K562 (cell line): ENCODE results near the gene ATP9A. TPM values are rescaled to one million over a fixed set of nuclear protein-coding genes. Genes with fewer than 3 reads are reported as not detected.

ENCODE experiments used
- ATAC-seq: fragments of 200-7000 bp; cut with Tn5 transposase; 3 replicates; pipeline ENCODE4 v1.9.1; 2020; ENCODE audit warnings: moderate library complexity
- BruUV-seq: library from RNA; stranded (reverse); fragments of 400-500 nt; replicated peaks from 2 replicates; lab custom pipeline; 2021; lab: Mats Ljungman, UMichigan
- CTCF ChIA-PET: fragments of 300-600 bp; formaldehyde crosslinking; extraction: SDS; loops from one replicate; lab custom pipeline; 2021; ENCODE audit warnings: low intra/inter-chr PET ratio; lab: Yijun Ruan, JAX
- POLR2A ChIA-PET: fragments of 300-600, 350-650 bp; sonication (Branson Sonifier 250); formaldehyde crosslinking; extraction: SDS; loops from one replicate; lab custom pipeline; 2021; ENCODE audit warnings: antibody characterized with exemption, inconsistent platforms; lab: Yijun Ruan, JAX
- DNase-seq, 4 experiments: peaks; one replicate each; pipeline versions ENCODE4 v3.0.0 to v3.0.0-alpha.2; 2011 to 2018; ENCODE audit warnings: low spot score in 3 of 4, mixed read lengths in 3 of 4; ENCODE audit errors: extremely low read depth in 1 of 4
- FAIRE-seq: peaks from 2 replicates; lab custom pipeline; 2011; peaks lifted over from hg19 to GRCh38; lab: Jason Lieb, UNC
- H2AFZ ChIP-seq: 2 replicates; pipeline ENCODE4 v1.6.0; 2011; ENCODE audit warnings: low read depth, low read length, control low read depth, inconsistent platforms
- H3K27ac ChIP-seq: fragments of 200-600 bp; 3 replicates; pipeline ENCODE4 v1.8.0; 2011; ENCODE audit warnings: low read depth, mild to moderate bottlenecking, control low read depth, inconsistent platforms, low read length, moderate library complexity, mixed read lengths; ENCODE audit errors: extremely low read depth
- H3K27me3 ChIP-seq, 2 experiments: fragments of 300-600 bp in 1 of 2; 2 replicates in 1 of 2; 3 replicates in 1 of 2; pipeline versions ENCODE4 v1.6.0 to v1.8.0; 2011; ENCODE audit warnings: inconsistent platforms in 2 of 2, low read length in 2 of 2, mild to moderate bottlenecking in 1 of 2, mixed read lengths in 1 of 2, moderate library complexity in 1 of 2; ENCODE audit not compliant: control insufficient read depth in 2 of 2, insufficient read depth in 2 of 2
- H3K36me3 ChIP-seq: fragments of 300-600 bp; 3 replicates; pipeline ENCODE4 v1.8.0; 2011; ENCODE audit warnings: mild to moderate bottlenecking, low read length, inconsistent platforms; ENCODE audit not compliant: control insufficient read depth, insufficient read depth
- H3K4me1 ChIP-seq, 2 experiments: fragments of 200-600 bp in 1 of 2; replicated peaks in 1 of 2; 2 replicates in 1 of 2; 3 replicates in 1 of 2; pipeline versions ENCODE4 v1.5.1 to v1.8.0; 2011; ENCODE audit warnings: inconsistent platforms in 2 of 2, low read length in 2 of 2, mild to moderate bottlenecking in 1 of 2, mixed read lengths in 1 of 2, moderate library complexity in 1 of 2; ENCODE audit not compliant: control insufficient read depth in 2 of 2, insufficient read depth in 2 of 2
- H3K4me2 ChIP-seq: 2 replicates; pipeline ENCODE4 v1.6.1; 2011; ENCODE audit warnings: low read length, control low read depth, inconsistent platforms, mixed read lengths; ENCODE audit not compliant: insufficient read depth
- H3K4me3 ChIP-seq: fragments of 200-600 bp; sonication (generic), shearing (Covaris generic); 2 replicates; pipeline ENCODE4 v1.5.1; 2016; ENCODE audit warnings: control low read depth, inconsistent platforms
- H3K79me2 ChIP-seq: fragments of 200-600 bp; 3 replicates; pipeline ENCODE4 v1.8.0; 2011; ENCODE audit warnings: low read length, inconsistent platforms; ENCODE audit not compliant: control insufficient read depth, insufficient read depth
- H3K9ac ChIP-seq, 2 experiments: 2 replicates each; pipeline versions ENCODE4 v1.6.0 to v1.6.1; 2011; ENCODE audit warnings: low read depth in 2 of 2, low read length in 2 of 2, control low read depth in 1 of 2, inconsistent platforms in 1 of 2, mild to moderate bottlenecking in 1 of 2, mixed read lengths in 1 of 2; ENCODE audit not compliant: insufficient read depth in 1 of 2
- H3K9me1 ChIP-seq: one replicate; pipeline ENCODE4 v1.6.0; 2011; ENCODE audit warnings: inconsistent platforms, mild to moderate bottlenecking, low read length, moderate library complexity; ENCODE audit not compliant: control insufficient read depth, insufficient read depth
- H3K9me3 ChIP-seq: replicated peaks from 2 replicates; pipeline ENCODE4 v1.5.1; 2011; ENCODE audit warnings: low read depth, low read length, inconsistent platforms; ENCODE audit not compliant: control insufficient read depth, insufficient read depth
- H4K20me1 ChIP-seq: replicated peaks from 2 replicates; pipeline ENCODE4 v1.6.1; 2011; ENCODE audit warnings: low read length, inconsistent platforms, mixed read lengths; ENCODE audit not compliant: control insufficient read depth, insufficient read depth
- HDAC2 ChIP-seq: fragments of 450-650 bp; IDR thresholded peaks from 2 replicates; pipeline ENCODE4 v1.6.1; 2016; ENCODE audit warnings: mild to moderate bottlenecking
- ID3 ChIP-seq, 2 experiments: fragments of 250-450 bp in 1 of 2; fragments of 450-650 bp in 1 of 2; sonication (Bioruptor Pico) in 1 of 2; IDR thresholded peaks; 2 replicates each; pipeline versions ENCODE4 v1.6.1 to v1.8.0; 2016 to 2021; ENCODE audit warnings: mild to moderate bottlenecking in 2 of 2, moderate library complexity in 2 of 2, missing compliant biosample characterization in 1 of 2, missing genetic modification characterization in 1 of 2
- RFX5 ChIP-seq: IDR thresholded peaks from 2 replicates; pipeline ENCODE4 v1.6.1; 2011; ENCODE audit warnings: low read depth, mild to moderate bottlenecking, improper control_type of control experiment, low read length
- ZNF445 ChIP-seq: fragments of 250-450 bp; sonication (Bioruptor Pico); IDR thresholded peaks from 2 replicates; pipeline ENCODE4 v1.4.0; 2020; ENCODE audit warnings: low read depth, mild to moderate bottlenecking, moderate library complexity
- WGBS: fragments of 100-300 bp; shearing (Covaris generic); methylation state at CpG from one replicate; pipeline ENCODE4 v1.1.6; 2016; ENCODE audit warnings: low coverage, mixed read lengths; ENCODE audit not compliant: insufficient coverage; ENCODE audit errors: missing lambda C conversion rate; 5-methylcytosine and 5-hydroxymethylcytosine counted together
- in situ Hi-C: fragments of 300-500 bp; cut with MboI; formaldehyde crosslinking; loops from 4 replicates; pipeline ENCODE4 v1.15.0; 2018; ENCODE audit warnings: inconsistent platforms, mixed read lengths
- intact Hi-C: fragments of 100-400 bp; cut with micrococcal nuclease; formaldehyde crosslinking; loops from 2 replicates; pipeline ENCODE4 v1.14.2; 2022
- polyA plus RNA-seq, 8 experiments: library from polyadenylated mRNA; depleted of rRNA in 4 of 8; stranded (reverse) in 5 of 8; unstranded in 3 of 8; fragments of >200 nt; fragmentation: Nextera tagmentation in 2 of 8; fragmentation: Illumina TruSeq in 1 of 8; extraction: Ambion mirVana in 2 of 8; extraction: Trizol in 1 of 8; gene quantifications; 2 replicates each; pipeline versions ENCODE4 v1.2.1 to v1.2.3, GENCODE V29; 2011 to 2014; ENCODE audit warnings: inconsistent platforms in 1 of 8, missing spikeins in 1 of 8
- total RNA-seq, 7 experiments: library from RNA; depleted of rRNA in 6 of 7; stranded (reverse); fragments of >200 nt in 6 of 7; fragmentation: Illumina TruSeq in 2 of 7; extraction: Trizol in 2 of 7; gene quantifications; 2 replicates each; pipeline versions ENCODE4 v1.2.1 to v1.2.3, GENCODE V29; 2011 to 2021; ENCODE audit warnings: low replicate concordance in 1 of 7
- TF ChIP-seq, protein P1 (sequence below): IDR thresholded peaks from 2 replicates; pipeline ENCODE4 v1.6.1; 2016; ENCODE audit warnings: missing genetic modification characterization, missing compliant biosample characterization

Gene ATP9A
- total and polyA plus RNA-seq, 9 of the 15 experiments (the other 6 are each of a cell fraction or from before 2014, with no cell fraction given) = 0.18 to 0.62 (median 0.29) TPM

DNA sequence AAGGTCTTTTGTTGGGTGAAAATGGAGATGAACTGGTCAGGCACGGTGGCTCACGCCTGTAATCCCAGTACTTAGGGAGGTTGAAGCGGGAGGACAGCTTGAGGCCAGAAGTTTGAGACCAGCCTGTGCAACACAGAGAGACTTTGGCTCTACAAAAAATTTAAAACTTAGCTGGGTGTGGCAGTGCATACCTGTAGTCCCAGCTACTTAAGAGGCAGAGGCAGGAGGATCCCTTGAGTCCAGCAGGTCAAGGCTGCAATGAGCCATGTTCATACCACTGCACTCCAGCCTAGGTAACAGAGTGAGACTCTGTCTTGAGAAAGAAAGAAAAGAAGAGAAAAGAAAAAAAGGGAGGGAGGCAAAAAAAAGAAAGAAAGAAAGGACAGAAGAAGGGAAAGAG is 134.8 kb downstream of the ATP9A start:
- no TSS peak for BruUV-seq
- ChIA-PET CTCF (no interaction called here), POLR2A (interaction anchor here (0.5 kb wide), 1 partner anchor 558 kb away, joined by 3 read pairs; the partner anchor contains the start of gene ZFP64)
- no peaks in the 10 kb centered on the region for H3K9me1 ChIP-seq
- H3K4me1 ChIP-seq = peaks cover 0 to 21% of the 10 kb centered on the region in 2 experiments; a peak in 4 of 5 replicates
- H4K20me1 ChIP-seq = no peaks in the 10 kb centered on the region
- DNase-seq (no peak), FAIRE-seq (no peak), ATAC-seq (no peak)
- H3K4me3 ChIP-seq = no peak overlapping the region
- H2AFZ ChIP-seq = no peak overlapping the region
- WGBS = 17% methylated on average over 3 of the region's 3 CpGs
- H3K9ac ChIP-seq = no peak overlapping the region
- H3K9me3 ChIP-seq = no peaks in the 10 kb centered on the region
- intact Hi-C loops (no loop called here), in situ Hi-C loops (no loop called here)
- H3K79me2 ChIP-seq = no peaks in the 10 kb centered on the region
- no peak overlapping the region for H3K27ac ChIP-seq
- no peak overlapping the region for H3K4me2 ChIP-seq
- peaks cover 7 to 33% of the 10 kb centered on the region in 2 experiments; a peak in 4 of 5 replicates for H3K27me3 ChIP-seq
- no peak for TF ChIP-seq HDAC2
- no peak for TF ChIP-seq ID3 (CRISPR knock-in tag; IDR thresholded peaks at IDR 0.05)
- TF ChIP-seq ID3 (tag; IDR thresholded peaks at IDR 0.05) = no peak
- no peak for TF ChIP-seq RFX5
- no peak for TF ChIP-seq ZNF445 (CRISPR knock-in tag)
- TF ChIP-seq, protein P1, sequence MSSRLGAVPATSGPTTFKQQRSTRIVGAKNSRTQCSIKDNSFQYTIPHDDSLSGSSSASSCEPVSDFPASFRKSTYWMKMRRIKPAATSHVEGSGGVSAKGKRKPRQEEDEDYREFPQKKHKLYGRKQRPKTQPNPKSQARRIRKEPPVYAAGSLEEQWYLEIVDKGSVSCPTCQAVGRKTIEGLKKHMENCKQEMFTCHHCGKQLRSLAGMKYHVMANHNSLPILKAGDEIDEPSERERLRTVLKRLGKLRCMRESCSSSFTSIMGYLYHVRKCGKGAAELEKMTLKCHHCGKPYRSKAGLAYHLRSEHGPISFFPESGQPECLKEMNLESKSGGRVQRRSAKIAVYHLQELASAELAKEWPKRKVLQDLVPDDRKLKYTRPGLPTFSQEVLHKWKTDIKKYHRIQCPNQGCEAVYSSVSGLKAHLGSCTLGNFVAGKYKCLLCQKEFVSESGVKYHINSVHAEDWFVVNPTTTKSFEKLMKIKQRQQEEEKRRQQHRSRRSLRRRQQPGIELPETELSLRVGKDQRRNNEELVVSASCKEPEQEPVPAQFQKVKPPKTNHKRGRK = 0 out of 2 replicates have a peak, but pooled peaks have one; percentile 36
- H3K36me3 ChIP-seq = no peaks in the 10 kb centered on the region
